Astrocyte of the cerebellum (primary cell): ENCODE measurements around the gene DOCK4.

ENCODE experiments used
- DNase-seq: peaks from one replicate; pipeline ENCODE4 v3.0.0-alpha.2; 2011; ENCODE audit warnings: low read depth
- H3K4me3 ChIP-seq: 2 replicates; pipeline ENCODE4 v1.5.1; 2011; ENCODE audit warnings: mild to moderate bottlenecking, low read depth, low read length, moderate library complexity
- CTCF ChIP-seq: IDR thresholded peaks from 2 replicates; pipeline ENCODE4 v1.5.1; 2012; ENCODE audit warnings: low read length, low read depth, moderate library complexity, mild to moderate bottlenecking; ENCODE audit errors: missing control alignments
- in situ Hi-C: cut with HindIII; loops from 2 replicates; pipeline ENCODE4 v1.10.0; 2017; ENCODE audit warnings: low sequenced_read_pairs

DOCK4 gene

GRCh38 chr7:111954056-111954455 lies 252.1 kb downstream of the DOCK4 start:
- no peak for TF ChIP-seq CTCF
- DNase-seq, result no peak
- in situ Hi-C loops, result no loop called here
- no peak overlapping the region for H3K4me3 ChIP-seq

DNA sequence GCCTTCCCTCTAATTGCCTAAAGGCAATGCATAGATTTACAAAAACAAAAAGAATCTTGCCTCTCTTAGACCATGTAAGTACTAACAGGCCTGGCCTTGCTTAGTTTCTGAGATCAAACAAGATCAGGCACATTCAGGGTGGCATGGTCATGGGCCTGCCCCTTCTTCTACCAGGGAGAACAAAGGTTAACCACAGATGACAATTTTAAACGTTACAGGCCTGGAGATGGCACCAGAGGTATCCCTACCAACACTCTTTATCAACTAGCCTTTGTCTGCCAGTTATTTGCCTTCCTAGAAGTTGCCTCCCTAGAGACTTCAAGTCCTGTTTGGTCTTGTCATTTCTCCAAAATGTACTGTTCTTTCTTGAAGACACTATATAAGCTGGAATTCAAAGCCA lies 252.6 kb downstream of the DOCK4 start:
- no peak for TF ChIP-seq CTCF
- in situ Hi-C loops, result no loop called here
- DNase-seq, result no peak
- no peak overlapping the region for H3K4me3 ChIP-seq

DNA sequence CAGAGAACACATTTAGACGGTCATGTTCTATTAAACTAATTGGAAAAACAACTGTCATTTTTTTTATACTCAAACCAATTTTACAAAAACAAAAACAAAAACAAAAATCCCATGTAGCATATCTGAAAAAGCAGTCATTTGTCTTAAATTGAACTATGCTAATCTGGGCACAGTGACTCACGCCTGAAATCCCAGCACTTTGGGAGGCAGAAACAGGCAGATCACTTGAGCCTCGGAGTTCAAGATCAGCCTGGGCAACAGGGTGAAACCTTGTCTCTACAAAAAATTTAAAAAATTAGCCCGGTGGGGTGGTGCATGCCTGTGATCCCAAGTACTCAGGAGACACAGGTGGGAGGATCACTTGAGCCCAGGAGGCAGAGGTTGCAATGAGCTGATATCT lies 253.4 kb downstream of the DOCK4 start:
- no peak overlapping the region for H3K4me3 ChIP-seq
- in situ Hi-C loops, result no loop called here
- no peak for TF ChIP-seq CTCF
- no peak for DNase-seq

GRCh38 chr7:111951052-111951451 lies 255.1 kb downstream of the DOCK4 start:
- DNase-seq, result peak; percentile 49
- H3K4me3 ChIP-seq, result no peak overlapping the region
- no peak for TF ChIP-seq CTCF
- in situ Hi-C loops, result no loop called here

DNA sequence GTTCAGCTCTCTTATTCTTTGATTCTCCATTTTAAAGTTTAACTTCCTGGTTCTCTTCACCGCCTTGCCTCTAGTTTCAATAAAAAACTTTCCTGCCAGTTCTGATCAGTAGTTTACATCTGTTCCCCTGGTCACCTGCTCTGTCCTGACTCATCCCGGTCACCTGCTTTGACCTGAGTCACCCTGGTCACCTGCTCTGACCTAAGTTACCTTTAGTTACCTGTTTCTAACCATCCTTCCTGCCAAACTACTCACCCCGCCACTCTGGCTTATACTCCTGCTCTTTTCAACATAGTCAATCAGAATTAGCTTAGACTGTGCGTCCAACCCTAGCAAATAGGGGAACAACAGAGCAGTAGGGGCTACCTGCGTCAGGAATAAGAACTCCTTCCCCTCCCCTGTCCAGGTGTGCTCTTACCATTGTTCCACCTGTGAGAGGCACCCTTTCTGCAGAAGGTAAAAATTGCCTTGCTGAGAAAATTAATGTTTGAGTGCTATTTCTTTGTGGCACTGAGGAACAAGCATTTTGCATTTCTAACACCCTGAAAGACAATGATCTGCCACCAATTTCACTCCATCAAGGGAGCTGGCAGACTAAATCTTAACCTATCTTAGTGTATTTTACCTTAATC lies 263.6 kb downstream of the DOCK4 start:
- TF ChIP-seq CTCF, result no peak
- H3K4me3 ChIP-seq, result no peak overlapping the region
- in situ Hi-C loops, result no loop called here
- DNase-seq, result no peak

DNA sequence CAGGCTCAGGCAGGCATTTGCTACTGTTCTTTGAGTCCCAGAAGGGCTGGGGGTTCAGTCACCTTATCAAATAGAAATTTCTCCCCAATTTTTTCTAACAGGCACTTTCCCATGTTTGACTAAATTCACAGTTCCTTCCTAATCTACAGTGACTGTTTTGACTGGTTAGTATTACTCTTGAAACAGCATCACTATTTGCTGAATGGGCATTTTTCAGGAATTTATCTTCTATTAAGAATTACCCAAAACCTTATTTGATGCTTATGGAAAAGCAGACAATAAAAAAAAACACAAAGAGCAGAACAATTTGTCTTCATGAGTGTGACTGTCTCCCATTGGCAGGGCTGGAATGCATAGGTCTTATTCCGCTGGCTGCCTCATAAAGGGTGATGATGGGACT lies 269.0 kb downstream of the DOCK4 start:
- no peak overlapping the region for H3K4me3 ChIP-seq
- in situ Hi-C loops, result no loop called here
- DNase-seq, result no peak
- no peak for TF ChIP-seq CTCF
